DOHH2 (cell line): ENCODE measurements around the gene MYLIP.

Experiments used
- CTCF ChIP-seq: fragments of 200-600 bp; sonication (generic); IDR thresholded peaks from one replicate; pipeline ENCODE4 v1.5.1; 2014; ENCODE audit warnings: antibody characterized with exemption, mild to moderate bottlenecking, low read depth, low read length; ENCODE audit not compliant: poor library complexity, severe bottlenecking
- EZH2phosphoT487 ChIP-seq: fragments of 200-600 bp; sonication (generic); IDR thresholded peaks from 2 replicates; pipeline ENCODE4 v1.6.1; 2017; ENCODE audit warnings: borderline replicate concordance, mild to moderate bottlenecking, antibody characterized with exemption, low read length, moderate library complexity, mixed read lengths

- TF ChIP-seq CTCF (no peak), EZH2phosphoT487 (no peak)
Measured at GRCh38 chr6:16105854-16106253, 23.0 kb upstream of the MYLIP start.
